Caco-2 (cell line): ENCODE data around the gene IMPDH1. TPM values are rescaled to one million over a fixed set of nuclear protein-coding genes. Genes with fewer than 3 reads are reported as not detected.

Experiments used
- BruUV-seq: library from RNA; stranded (reverse); fragments of 400-500 nt; replicated peaks from 2 replicates; lab custom pipeline; 2021; lab: Mats Ljungman, UMichigan
- CTCF ChIA-PET: fragments of 300-600 bp; sonication (Branson Sonifier 250); formaldehyde crosslinking; loops from one replicate; lab custom pipeline; 2022; ENCODE audit warnings: antibody characterized with exemption; lab: Charles Lee
- POLR2A ChIA-PET: fragments of 300-600 bp; sonication (Branson Sonifier 250); formaldehyde crosslinking; loops from one replicate; lab custom pipeline; 2022; ENCODE audit warnings: antibody characterized with exemption; lab: Charles Lee
- DNase-seq, 2 experiments: peaks; one replicate each; pipeline versions ENCODE4 v3.0.0 to v3.0.0-alpha.2; 2020 to 2022
- H3K27me3 ChIP-seq: replicated peaks from 2 replicates; pipeline ENCODE4 v1.6.0; 2011; ENCODE audit warnings: low read length; ENCODE audit not compliant: control insufficient read depth, insufficient read depth
- H3K36me3 ChIP-seq: 2 replicates; pipeline ENCODE4 v1.5.1; 2011; ENCODE audit warnings: low read length; ENCODE audit not compliant: control insufficient read depth, insufficient read depth
- H3K4me1 ChIP-seq: fragments of 250-450 bp; sonication (Bioruptor Pico); 2 replicates; pipeline ENCODE4 v1.5.1; 2020; ENCODE audit warnings: mild to moderate bottlenecking
- H3K4me3 ChIP-seq: 2 replicates; pipeline ENCODE4 v1.5.1; 2011; ENCODE audit warnings: low read depth, mild to moderate bottlenecking, control low read depth, low read length
- H3K9me3 ChIP-seq: fragments of 250-450 bp; sonication (Bioruptor Pico); 2 replicates; pipeline ENCODE4 v1.5.1; 2020; ENCODE audit warnings: mild to moderate bottlenecking, moderate library complexity
- H3K27ac Mint-ChIP-seq: one replicate; pipeline ENCODE4 v1.8.0; 2022; ENCODE audit warnings: mixed read lengths; ENCODE audit not compliant: unreplicated experiment
- H3K27me3 Mint-ChIP-seq: one replicate; pipeline ENCODE4 v1.8.0; 2022; ENCODE audit warnings: mixed read lengths; ENCODE audit not compliant: insufficient read depth, unreplicated experiment
- H3K36me3 Mint-ChIP-seq: one replicate; pipeline ENCODE4 v1.8.0; 2022; ENCODE audit warnings: mild to moderate bottlenecking, mixed read lengths; ENCODE audit not compliant: insufficient read depth, unreplicated experiment
- H3K4me1 Mint-ChIP-seq: one replicate; pipeline ENCODE4 v1.8.0; 2022; ENCODE audit warnings: low read depth, mixed read lengths; ENCODE audit not compliant: unreplicated experiment
- H3K4me3 Mint-ChIP-seq: one replicate; pipeline ENCODE4 v1.8.0; 2022; ENCODE audit warnings: mild to moderate bottlenecking, moderate library complexity, mixed read lengths; ENCODE audit not compliant: unreplicated experiment
- H3K9me3 Mint-ChIP-seq: one replicate; pipeline ENCODE4 v1.8.0; 2022; ENCODE audit warnings: mixed read lengths; ENCODE audit not compliant: unreplicated experiment
- intact Hi-C: fragments of 100-400 bp; cut with micrococcal nuclease; formaldehyde crosslinking; loops from one replicate; pipeline ENCODE4 v1.10.0; 2022; ENCODE audit not compliant: unreplicated experiment
- total RNA-seq: library from RNA; stranded (reverse); gene quantifications from 2 replicates; pipeline ENCODE4 v1.2.3, GENCODE V29; 2022
- TF ChIP-seq, protein P1 (sequence below), 2 experiments: fragments of 200-600 bp in 1 of 2; IDR thresholded peaks; 1 replicate in 1 of 2; 2 replicates in 1 of 2; pipeline versions ENCODE4 v1.5.1 to v1.8.0; 2011 to 2022; ENCODE audit warnings: antibody characterized with exemption in 1 of 2, control low read depth in 1 of 2, inconsistent platforms in 1 of 2, low read depth in 1 of 2, low read length in 1 of 2, mild to moderate bottlenecking in 1 of 2, moderate library complexity in 1 of 2; ENCODE audit not compliant: insufficient read depth in 1 of 2, severe bottlenecking in 1 of 2, unreplicated experiment in 1 of 2

Gene IMPDH1
- total RNA-seq, 1 experiment from 2014 or later: 43.5 TPM

DNA sequence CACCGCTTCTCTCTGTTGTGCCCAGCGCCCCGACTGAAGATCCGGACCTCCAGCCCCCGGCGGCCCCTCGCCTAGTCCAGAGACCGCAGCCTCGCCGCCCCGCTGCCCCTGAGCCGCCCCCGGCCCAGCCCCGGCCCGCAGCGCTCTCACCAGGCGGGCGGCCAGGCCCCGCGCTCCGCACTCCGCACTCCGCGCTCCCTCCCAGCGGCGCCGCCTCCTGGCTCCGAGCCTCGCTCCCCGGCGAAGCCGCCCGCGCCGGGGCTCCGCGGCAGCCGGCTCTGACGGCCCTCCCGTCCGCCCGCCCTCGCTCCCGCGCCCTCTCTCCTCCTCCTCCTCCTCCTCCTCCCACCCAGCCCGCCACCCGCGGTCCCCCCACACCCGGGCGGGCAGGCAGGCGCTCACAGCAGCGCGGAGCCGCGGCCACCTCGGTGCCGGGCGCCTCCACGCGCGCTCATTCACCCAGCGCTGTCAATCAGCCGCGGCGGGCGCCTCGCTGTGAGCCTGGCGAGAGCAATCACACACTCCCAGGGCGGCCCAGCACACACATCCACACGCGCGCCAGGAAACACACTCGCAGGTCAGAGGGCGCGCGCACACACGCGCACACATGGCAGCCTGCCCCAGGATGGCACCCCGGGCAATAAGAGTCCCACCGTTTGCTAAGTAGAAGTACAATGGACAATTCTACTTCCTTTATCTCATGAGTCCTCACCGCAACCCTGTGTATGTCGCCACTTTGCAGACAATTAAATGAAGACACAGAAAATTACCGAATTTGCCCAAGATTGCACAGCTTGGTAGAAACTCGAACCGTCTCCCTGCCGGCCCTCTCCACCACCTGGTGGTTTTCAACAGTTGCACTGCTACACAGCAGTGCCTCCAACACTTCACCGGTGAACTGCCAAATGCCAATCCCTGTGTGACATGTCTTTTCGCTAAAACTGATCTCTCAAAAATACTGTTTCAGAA lies 48.1 kb downstream of the IMPDH1 start, which contains the start of gene PRRT4:
Gene PRRT4 (minus strand): TSS at position 280 of the 969 bp plus-strand sequence.
- peaks cover 4% of the 10 kb centered on the region for H3K4me1 Mint-ChIP-seq
- ChIA-PET CTCF (no interaction called here), POLR2A (no interaction called here)
- Histone ChIP-seq H3K27me3 (no peaks in the 10 kb centered on the region; the same call in none of the 2 replicates), H3K36me3 (no peaks in the 10 kb centered on the region), H3K4me1 (0 out of 2 replicates have a peak, but pooled peaks cover 7% of the 10 kb centered on the region), H3K9me3 (no peaks in the 10 kb centered on the region), H3K4me3 (peak within 1 kb of the TSS; percentile 42)
- no TSS peak for BruUV-seq
- peak within 1 kb of the TSS; percentile 77 for H3K4me3 Mint-ChIP-seq
- intact Hi-C loops: no loop called here
- H3K27ac Mint-ChIP-seq: no peak within 1 kb of the TSS
- H3K36me3 Mint-ChIP-seq: peaks cover 7% of the 10 kb centered on the region
- H3K9me3 Mint-ChIP-seq: no peaks in the 10 kb centered on the region
- H3K27me3 Mint-ChIP-seq: peaks cover 28% of the 10 kb centered on the region
- DNase-seq: peak in 1 of 2 experiments; percentile 55
- TF ChIP-seq, protein P1, sequence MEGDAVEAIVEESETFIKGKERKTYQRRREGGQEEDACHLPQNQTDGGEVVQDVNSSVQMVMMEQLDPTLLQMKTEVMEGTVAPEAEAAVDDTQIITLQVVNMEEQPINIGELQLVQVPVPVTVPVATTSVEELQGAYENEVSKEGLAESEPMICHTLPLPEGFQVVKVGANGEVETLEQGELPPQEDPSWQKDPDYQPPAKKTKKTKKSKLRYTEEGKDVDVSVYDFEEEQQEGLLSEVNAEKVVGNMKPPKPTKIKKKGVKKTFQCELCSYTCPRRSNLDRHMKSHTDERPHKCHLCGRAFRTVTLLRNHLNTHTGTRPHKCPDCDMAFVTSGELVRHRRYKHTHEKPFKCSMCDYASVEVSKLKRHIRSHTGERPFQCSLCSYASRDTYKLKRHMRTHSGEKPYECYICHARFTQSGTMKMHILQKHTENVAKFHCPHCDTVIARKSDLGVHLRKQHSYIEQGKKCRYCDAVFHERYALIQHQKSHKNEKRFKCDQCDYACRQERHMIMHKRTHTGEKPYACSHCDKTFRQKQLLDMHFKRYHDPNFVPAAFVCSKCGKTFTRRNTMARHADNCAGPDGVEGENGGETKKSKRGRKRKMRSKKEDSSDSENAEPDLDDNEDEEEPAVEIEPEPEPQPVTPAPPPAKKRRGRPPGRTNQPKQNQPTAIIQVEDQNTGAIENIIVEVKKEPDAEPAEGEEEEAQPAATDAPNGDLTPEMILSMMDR (IDR thresholded peaks at IDR 0.05; ENCODE audit: insufficient read depth in 1 of 2, low read depth in 1 of 2, low read length in 1 of 2, severe bottlenecking in 1 of 2, unreplicated experiment in 1 of 2): no peak

- no peaks in the 10 kb centered on the region for H3K9me3 ChIP-seq
- POLR2A ChIA-PET: no interaction called here
- no peaks in the 10 kb centered on the region for H3K36me3 ChIP-seq
- Mint-ChIP-seq H3K4me3 (no peak overlapping the region), H3K27me3 (peaks cover 24% of the 10 kb centered on the region), H3K9me3 (no peaks in the 10 kb centered on the region), H3K36me3 (peaks cover 7% of the 10 kb centered on the region), H3K4me1 (peaks cover 4% of the 10 kb centered on the region), H3K27ac (no peak overlapping the region)
- H3K27me3 ChIP-seq: no peaks in the 10 kb centered on the region; the same call in none of the 2 replicates
- CTCF ChIA-PET: no interaction called here
- DNase-seq: no peak
- H3K4me1 ChIP-seq: 0 out of 2 replicates have a peak, but pooled peaks cover 8% of the 10 kb centered on the region
- TF ChIP-seq, protein P1 (IDR thresholded peaks at IDR 0.05; ENCODE audit: insufficient read depth in 1 of 2, low read depth in 1 of 2, low read length in 1 of 2, severe bottlenecking in 1 of 2, unreplicated experiment in 1 of 2): no peak
- no TSS peak for BruUV-seq
- no peak overlapping the region for H3K4me3 ChIP-seq
- intact Hi-C loops: no loop called here
Observed at GRCh38 chr7:128360359-128360678, 49.5 kb downstream of the IMPDH1 start.

DNA sequence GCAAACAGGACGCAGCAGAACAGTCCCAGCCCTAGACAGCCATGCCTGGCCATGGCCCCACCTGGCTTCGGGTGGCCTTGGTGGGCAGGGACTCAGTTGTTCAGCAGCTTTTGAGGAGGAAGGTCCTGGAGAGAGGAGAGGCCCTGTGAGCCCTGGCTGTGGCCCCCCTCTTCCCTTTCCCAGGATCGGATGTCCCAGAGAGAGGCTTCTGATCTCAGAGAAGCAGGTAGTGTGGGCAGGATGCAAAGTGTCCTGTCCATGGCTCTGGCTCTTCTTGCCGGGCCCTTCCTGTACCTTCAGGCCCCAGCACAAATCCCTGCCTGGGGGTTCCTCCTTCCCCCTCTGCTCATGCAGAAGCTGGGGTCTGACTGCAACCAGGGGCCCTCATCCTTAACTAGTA lies 49.8 kb downstream of the IMPDH1 start:
- Mint-ChIP-seq H3K27me3 (peaks cover 21% of the 10 kb centered on the region), H3K4me3 (no peak overlapping the region), H3K9me3 (no peaks in the 10 kb centered on the region), H3K36me3 (peaks cover 7% of the 10 kb centered on the region), H3K27ac (no peak overlapping the region), H3K4me1 (peaks cover 4% of the 10 kb centered on the region)
- DNase-seq: no peak
- H3K27me3 ChIP-seq: no peaks in the 10 kb centered on the region; the same call in none of the 2 replicates
- POLR2A ChIA-PET: no interaction called here
- CTCF ChIA-PET: interaction anchor here (1.1 kb wide), 1 partner anchor 13 kb away, joined by 3 read pairs; no protein-coding TSS in a partner anchor
- H3K9me3 ChIP-seq: no peaks in the 10 kb centered on the region
- TF ChIP-seq, protein P1 (IDR thresholded peaks at IDR 0.05; ENCODE audit: insufficient read depth in 1 of 2, low read depth in 1 of 2, low read length in 1 of 2, severe bottlenecking in 1 of 2, unreplicated experiment in 1 of 2): no peak
- BruUV-seq: no TSS peak
- intact Hi-C loops: no loop called here
- no peaks in the 10 kb centered on the region for H3K36me3 ChIP-seq
- 0 out of 2 replicates have a peak, but pooled peaks cover 8% of the 10 kb centered on the region for H3K4me1 ChIP-seq
- H3K4me3 ChIP-seq: no peak overlapping the region
